Occipital lobe (tissue), 2 donors: ENCODE measurements around the gene HAP1. TPM values are rescaled to one million over a fixed set of nuclear protein-coding genes. Genes with fewer than 3 reads are reported as not detected.
"Not testable (repeated sequence)": the region's sequence is repeated elsewhere in the genome, so short reads cannot be mapped to it uniquely, and the experiment has no call there.

Source experiments
- DNase-seq: peaks from one replicate; lab custom pipeline; 2025; lab: John Stamatoyannopoulos, UW
- total RNA-seq: library from RNA; depleted of rRNA; stranded (reverse); fragments of >200 nt; gene quantifications from one replicate; pipeline ENCODE4 v1.2.3, GENCODE V29; 2014

The HAP1 gene
- total RNA-seq, 1 donor from 2014 or later, result 0.16 TPM

DNA sequence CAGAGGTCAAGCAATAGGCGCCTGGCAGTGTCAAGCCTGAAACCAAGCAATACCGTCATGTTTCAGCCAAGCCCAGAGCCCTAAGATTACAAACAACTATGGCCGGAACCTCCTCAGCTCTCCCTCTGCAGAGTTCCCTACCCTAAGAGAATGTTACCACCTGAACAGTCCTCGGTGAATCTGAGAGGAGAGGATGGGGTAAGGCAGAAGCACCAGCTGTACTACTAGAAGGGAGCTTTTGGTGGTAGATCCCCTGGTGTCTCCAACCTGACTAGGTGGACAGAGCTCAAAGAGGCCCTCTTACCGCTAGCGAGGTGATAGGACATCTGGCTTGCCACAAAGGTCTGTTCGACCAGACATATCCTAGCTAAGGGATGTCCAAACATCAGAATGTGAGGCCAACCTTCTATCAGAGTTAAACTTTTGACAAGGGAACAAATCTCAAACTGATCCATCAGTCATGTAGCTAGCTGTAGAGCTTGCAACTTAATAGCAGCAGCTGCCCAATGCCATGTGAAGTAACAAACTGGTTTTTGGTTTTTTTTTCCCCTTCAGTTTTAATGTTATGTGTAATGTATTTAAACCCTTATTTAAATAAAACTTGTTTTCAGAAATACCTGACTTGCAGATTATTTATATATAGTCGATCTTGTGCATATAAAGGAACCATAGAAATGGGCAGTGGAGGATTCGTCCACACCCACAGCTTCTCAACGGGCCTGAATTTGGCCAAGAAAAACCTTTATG, 43.2 kb downstream of the HAP1 start:
- DNase-seq, result no peak

DNA sequence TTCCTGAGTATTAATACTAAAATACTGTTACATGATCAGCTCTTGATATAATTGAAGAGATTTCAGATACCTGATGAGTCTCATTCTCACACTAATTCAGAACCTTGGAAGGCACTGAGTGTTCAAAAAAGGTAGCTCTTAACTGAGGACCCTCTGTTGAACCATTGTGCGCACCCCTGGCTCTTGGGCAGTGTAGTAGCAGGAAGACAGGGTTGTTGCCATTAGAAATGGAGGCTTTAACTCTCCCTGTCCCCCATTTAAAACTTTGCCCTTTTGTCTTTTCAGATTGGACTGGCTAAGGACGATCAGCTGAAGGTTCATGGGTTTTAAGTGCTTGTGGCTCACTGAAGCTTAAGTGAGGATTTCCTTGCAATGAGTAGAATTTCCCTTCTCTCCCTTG, 43.9 kb downstream of the HAP1 start:
- DNase-seq, result no peak

DNA sequence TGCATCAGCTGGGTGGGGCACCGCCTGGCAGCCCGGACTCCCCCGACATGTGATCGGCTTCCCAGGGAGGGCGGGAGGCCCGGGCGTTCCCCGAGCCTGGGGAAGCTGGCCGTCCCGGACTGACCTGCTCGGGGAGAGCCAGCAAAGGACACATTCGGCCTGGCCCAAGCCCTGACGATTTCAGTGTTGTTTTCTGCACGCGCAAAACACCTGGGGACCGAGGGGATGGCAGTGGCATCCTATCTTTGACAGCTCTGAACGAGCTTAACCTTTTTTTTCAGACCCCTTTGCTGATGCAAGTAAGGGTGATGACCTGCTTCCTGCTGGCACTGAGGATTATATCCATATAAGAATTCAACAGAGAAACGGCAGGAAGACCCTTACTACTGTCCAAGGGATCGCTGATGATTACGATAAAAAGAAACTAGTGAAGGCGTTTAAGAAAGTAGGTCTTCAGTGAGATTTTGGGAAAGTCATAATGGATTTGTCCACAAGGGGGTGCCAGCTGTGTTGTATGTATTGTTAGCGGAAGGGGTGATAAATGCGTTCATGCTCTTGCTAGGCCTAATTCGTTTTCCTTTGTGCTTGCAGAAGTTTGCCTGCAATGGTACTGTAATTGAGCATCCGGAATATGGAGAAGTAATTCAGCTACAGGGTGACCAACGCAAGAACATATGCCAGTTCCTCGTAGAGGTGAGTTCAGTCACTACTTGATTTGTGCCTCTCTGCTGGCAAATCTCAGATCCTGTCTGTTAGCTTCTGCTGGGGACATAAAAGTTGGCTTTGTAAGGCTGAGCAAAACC, 44.7 kb downstream of the HAP1 start:
- no peak for DNase-seq

DNA sequence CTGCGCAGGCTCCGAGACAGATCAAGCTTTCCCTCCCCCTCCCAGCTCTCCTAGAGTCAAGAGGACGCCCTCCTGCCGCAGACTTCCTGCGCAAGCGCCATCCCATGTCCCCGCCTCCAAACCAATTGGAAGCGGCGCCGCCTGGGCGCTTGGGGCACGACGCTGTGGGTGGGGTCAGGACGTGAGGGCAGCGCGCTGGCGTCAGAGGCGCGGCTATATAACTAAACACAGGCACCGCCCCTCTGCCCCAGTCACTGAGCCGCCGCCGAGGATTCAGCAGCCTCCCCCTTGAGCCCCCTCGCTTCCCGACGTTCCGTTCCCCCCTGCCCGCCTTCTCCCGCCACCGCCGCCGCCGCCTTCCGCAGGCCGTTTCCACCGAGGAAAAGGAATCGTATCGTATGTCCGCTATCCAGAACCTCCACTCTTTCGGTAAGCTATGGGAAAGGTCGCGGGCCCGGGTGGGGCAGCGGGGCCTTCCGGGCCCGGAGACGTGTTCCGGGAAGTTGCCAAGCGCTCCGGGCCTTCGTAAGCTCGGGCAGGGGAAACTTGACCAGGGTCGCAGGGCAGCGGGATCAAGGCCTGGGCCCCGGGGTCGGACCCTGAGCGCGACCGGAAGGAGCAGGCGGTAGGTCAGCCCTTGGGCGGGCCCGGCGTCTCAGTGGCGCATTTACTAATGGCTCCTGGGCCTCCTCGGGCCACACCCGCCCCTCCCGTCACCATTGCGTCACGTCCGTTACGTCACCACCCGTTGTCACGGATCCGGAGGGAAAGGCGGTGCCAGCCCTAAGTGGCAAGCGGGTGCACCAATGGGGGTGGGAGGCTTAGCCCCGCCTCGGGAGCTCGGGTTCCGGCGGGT, 45.6 kb downstream of the HAP1 start, which contains the start of gene EIF1:
Gene EIF1 (plus strand): TSS at position 245 of the 856 bp plus-strand sequence. CDS start 154 bp downstream, at position 399.
- DNase-seq, result peak; percentile 99

DNA sequence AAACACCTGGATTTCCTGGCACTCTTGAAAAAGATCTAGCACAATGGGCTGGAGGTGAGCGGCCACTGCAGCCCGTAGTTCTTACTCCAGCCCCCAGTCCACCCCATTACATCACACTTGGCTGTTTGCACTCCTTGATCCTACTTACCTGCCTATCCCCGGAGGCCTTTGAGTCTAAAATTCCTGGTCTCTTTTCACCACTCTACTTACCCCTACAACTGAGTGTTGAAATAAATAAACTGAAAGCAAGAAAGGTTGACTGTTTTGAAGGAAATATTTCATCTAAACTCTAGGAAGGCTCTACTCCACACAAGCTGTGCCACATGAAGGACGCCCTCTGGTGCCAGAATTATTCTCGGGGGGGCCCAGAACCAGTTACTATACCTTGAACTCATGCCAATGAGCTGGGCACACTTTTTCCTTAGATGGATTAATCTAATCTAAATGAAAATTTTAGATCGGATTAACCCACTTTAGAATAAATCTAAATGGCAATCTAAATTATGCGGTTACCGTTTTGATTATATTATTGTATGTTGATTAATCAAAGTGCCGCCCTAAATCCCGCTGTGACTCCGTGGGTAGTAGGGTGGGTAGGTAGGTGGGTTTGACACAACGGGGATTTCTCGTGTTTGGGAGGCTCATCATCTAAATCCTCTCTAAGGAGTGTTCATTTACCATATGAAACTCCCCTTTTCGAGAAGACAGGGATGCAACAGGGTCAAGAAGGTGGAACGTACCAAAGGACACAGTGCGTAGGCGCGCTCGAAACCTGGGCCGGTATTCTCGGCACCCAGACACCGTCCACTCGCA, 46.4 kb downstream of the HAP1 start:
- no peak for DNase-seq

DNA sequence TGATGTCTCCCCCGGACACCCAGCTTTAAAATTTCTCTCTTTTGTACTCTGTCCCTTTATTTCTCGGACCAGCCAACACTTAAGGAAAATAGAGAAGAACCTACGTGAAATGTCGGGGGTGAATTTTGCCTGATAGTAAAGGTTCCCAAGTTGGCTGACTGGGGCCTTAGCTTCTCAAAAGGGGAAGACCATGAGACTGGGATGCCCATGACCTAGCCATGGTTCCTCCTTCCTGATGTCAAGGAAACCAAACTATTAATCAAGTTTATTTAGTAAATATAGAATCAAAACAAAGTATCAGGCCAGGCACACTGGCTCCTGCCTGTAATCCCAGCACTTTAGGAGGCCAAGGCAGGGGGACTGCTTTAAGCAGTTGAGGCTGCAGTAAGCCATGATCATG, 48.2 kb downstream of the HAP1 start:
- no peak for DNase-seq

DNA sequence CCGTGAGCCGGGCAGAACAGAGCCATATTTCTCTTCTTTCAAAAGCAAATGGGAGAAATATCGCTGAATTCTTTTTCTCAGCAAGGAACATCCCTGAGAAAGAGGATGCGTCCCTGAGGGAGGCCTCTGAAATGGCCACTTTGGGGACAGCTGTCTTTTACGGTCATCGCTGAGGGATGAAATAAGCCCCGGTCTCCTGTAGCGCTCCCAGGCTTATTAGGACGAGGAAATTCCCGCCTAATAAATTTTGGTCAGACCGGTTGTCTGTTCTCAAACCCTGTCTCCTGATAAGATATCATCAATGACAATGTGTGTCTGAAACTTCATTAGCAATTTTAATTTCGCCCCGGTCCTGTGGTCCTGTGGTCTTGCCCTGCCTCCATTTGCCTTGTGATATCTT, 48.7 kb downstream of the HAP1 start:
- not testable (repeated sequence) for DNase-seq

DNA sequence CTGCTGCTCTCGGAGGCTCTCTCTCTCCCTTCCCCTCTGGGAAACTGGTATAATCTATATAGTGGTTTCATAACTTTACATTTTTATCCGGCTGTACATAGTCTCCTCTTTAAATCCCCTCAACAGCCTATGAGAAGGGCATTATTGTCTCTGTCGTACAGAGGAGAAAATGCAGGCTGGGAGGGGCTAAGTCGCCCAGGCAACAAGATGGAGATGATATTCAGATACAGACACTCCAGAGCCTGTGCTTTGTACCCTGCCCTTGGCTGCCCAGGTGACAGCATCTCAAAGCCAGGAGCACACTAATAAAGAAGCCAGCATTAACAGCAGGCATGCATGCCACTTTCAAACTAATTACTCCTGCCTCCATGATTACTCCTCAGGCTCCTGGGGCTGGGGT, 50.4 kb downstream of the HAP1 start:
- no peak for DNase-seq

DNA sequence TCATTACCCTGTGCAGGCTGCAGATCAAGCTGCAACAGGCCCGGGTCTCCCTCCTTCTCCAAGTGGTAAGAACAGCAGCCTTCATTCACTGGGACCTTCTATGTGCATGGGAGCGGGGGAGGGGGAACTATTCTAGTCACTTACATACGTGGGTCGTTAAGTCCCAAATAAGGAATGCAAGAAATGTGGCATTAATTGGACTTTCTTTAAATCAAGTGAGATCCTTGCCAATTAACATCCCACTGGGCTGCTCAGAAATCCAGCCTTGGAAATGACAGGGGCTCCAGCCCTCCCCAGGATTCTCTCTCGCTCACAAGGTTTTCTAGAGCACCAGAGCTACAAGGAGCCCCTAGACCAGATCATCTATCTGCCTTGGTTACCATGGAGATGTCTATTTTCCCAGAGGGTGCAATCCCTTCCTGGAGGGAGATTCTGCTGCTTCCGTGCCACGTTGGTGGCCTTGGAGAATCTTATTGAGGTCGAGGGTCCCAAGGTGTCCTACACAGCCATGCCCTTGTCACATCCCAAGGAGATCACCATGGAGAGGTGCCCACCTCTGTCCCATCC, 50.9 kb downstream of the HAP1 start:
- DNase-seq, result no peak

DNA sequence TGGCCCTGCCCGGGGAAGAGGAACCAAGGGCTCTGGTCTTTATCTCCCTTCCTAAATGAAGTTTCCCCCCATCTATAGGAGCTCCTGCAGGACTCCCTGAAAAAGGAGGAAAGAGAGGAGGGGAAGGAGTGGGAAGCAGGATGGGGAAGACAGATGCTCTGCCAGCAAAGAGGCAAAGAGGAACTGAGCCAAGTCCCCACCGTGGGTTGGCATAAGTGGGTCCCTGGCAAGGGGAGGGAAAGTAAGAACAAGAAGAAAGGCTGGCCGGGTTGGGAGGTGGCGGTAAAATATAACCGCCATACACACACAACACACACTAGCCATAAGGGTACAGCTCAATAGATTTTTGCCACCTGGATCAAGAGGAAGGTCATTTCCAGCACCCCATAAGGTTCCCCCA, 51.8 kb downstream of the HAP1 start:
- DNase-seq, result no peak

DNA sequence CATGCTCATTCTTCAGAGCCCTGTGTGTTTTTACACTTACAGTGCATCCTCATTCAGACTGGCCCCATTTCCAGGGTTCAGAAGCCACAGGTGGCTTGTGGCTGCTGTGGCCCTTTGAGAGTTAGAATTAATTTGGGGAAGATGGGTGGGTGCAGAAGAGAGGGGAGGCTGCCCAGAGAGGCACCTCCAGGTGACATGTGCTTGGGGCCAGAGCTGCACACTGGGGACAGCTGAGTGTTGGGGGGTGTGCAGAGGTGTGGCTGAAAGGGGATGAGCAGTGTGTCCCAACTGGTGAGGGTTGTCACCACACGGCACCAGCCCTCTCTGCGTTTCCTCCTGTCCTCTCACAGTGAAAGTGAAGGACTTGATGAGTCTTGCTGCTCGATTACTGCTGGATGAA, 52.7 kb downstream of the HAP1 start:
- no peak for DNase-seq

DNA sequence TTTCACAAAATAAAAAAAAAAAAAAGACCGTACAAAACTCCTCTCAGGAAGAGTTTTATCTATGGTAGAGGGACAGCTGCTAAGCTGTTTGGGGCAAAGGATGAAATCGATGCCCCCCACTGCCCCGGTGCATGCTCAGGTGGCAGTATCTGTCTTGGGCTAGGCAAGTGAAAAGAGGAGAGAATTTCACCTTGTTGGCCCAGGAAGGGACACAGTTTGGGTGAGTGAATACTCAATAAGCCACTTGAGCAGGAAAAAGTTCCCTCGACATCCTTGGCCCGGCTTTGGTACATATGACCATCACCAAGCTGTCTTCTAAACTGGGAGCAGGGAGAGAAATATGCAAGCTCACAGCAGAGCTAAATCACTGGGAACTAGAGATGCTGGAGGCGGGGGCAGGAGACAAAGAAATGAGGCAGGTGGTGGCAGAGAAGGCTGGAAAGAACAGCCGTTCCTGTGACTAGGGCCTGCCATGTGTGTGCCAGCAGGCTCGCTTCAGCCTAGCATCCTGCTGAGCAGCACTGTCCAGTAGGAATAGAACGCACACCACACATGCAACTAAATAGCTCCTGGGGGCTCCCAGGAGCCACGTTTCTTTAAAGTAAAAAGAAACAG, 53.9 kb downstream of the HAP1 start:
- peak; percentile 59 for DNase-seq

DNA sequence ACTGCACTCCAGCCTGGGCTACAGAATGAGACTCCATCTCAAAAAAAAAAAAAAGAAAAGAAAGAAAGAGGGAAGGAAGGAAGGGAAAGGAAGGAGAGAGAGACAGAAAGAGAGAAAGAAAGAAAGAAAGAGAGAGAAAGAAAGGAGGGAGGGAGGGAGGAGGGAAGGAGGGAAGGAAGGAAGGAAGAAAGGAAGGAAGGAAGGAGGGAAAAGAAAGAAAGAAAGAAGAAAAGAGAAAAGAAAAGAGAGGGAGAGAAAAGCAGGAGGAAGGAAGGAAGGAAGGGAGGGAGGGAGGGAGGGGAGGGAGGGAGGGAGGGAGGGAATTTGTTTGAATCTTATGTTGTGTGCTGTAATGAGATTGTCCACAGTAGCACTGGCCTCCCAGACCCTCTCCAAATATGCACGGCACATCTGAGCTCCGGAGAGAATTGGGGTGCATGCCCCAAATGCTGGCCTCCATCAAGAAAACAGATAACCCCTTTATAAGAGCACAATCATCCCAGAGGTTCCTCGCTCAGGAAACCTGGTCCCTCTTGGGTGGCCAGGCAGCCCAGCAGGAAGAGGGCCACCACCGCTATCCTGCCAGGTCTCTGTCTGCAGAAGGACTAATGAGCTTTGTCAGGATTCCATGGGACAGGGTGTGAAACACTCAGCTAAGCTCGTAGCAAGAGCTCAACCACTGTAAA, 54.6 kb downstream of the HAP1 start:
- no peak for DNase-seq

DNA sequence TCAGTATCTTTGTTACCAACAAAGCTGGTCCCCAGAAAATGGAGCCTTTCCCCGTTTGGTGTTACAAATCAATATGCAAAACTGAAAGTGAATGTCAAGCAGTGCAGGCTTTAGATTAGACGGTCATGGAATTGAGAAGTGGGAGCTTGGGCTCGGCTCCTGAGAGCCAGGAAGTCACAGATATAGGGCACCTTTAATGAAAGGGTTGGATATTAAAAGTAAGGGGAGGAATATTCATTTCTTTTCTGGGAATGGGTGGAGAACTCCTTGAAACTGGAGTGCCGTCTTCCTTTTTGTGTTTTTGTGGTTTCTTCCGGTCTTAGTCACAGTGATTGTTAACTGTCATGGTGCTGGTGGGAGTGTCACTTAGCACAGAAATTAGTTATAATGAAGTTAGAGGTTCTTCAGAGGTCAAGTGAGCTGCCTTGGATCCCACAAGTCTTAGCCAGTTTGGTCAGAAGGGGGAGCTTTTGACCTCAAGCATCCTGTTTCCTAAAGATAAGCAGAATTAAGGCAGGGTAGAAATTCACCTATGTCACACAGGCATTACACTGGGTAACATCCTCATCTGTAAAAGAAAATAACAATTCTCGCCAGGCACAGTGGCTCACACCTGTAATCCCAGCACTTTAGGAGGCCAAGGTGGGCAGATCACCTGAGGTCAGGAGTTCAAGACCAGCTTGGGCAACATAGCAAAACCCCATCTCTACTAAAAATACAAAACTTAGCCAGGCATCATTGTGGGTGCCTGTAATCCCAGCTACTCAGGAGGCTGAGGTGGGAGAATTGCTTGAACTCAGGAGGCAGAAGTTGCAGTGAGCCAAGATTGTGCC, 55.3 kb downstream of the HAP1 start:
- no peak for DNase-seq

DNA sequence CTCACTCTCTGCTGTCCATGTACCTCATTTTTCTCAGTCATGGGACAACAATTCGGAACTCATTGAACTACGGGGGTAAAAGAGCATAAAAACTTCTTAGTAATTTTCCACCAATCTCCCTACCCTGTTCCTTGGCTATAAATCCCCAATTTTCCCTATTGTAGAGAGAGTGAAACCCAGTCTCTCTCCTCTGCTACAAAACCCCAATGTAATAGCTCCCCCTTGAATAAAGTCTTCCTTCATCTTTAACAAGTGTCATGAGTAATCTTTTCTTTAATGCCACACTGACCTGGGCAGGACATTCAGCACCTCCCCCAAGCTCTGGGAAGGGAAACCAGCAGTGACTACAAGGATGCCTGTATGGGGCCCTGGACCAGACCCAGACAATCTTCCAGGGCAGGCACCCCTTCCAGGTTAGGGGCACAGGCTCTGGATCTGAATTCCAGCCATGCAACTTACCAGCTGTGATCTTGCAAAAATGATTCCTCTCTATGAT, 56.0 kb downstream of the HAP1 start:
- DNase-seq, result no peak

DNA sequence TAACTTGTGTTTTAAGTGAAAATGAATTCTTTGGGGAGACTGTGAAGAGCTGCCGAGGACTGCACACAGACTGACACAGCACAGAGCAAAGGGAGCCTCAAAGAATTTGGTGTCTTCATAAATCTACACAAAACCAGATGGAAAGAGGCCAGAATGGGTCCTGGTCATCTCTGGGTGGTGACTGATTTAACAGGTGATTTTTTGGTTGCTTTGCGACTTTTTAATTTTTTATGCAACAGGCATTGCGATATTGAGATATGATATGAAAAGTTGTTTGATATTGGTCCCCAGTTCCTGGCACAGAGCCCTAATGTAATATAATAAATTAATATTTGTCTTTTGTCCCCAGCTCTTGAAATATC, 58.4 kb downstream of the HAP1 start:
- no peak for DNase-seq

DNA sequence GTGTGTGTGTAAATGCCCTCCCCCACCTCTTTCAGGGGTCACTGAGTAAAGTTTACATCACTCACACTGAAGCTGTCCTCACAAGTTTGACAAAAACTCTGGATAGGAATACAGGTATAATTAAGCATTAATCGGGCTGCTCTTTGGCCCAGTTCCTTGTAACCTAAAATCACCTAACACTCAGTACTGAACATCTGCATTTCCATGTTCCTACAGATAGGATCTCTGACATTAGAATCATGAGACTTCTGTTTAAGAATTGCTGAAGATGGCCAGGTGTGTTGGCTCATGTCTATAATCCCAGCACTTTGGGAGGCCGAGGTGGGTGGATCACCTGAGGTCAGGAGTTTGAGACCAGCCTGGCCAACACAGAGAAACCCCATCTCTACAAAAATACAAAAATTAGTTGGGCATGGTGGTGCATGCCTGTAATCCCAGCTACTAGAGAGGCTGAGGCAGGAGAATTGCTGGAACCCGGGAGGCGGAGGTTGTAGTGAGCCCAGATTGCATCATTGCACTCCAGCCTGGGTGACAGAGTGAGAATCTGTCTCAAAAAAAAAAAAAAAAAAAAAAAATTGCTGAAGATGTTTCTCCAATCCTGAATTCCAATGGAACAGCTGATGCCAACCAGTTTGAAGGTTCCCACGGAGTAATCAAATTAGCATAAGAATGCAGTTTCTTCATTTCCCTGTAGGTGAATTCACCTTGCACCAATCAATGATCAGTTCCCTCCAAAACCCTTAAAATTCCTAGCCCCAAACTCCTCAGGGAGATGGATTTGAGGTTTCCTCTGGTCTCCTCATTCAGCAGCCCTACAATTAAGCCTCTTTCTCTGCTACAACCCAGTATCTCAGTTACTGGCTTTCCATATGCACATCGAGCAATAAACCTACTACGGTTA, 59.0 kb downstream of the HAP1 start:
- DNase-seq, result not testable (repeated sequence)
